ENCODE results near the gene LGALS9B.
"Not testable (repeated sequence)": the region's sequence is repeated elsewhere in the genome, so short reads cannot be mapped to it uniquely, and the experiment has no call there.

LGALS9B gene

DNA sequence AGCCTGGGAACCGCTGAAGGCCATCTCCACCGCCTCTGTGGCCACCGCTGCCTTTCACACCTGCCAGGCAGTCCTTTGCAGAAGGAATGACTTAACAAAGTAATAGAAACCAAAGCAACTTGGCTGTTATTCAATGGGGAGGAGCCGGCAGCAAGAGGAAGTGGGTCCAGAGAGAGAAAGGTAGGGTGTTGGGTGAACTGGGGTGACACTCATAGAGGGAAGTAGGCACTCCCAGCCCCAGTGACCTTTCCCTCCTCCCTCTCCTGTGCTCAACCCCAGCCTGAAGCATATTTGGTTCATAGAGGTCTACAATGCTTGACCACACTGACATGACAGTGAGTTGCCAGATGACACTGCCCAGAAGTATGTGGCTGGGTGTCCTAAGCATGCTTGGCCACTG lies at the start of gene LGALS9B:
Gene LGALS9B (minus strand): TSS at position 93 of the 400 bp plus-strand sequence. CDS start 69 bp downstream, at position 24.
- peak within 1 kb of the TSS; percentile 30 for H3K4me3 Mint-ChIP-seq
- H3K27me3 Mint-ChIP-seq; H3K36me3 Mint-ChIP-seq (ENCODE audit: low read depth); H3K9me3 Mint-ChIP-seq; H3K4me1 Mint-ChIP-seq (ENCODE audit: low read depth); intact Hi-C loops (cut with micrococcal nuclease); H3K27ac Mint-ChIP-seq: not testable (repeated sequence)

DNA sequence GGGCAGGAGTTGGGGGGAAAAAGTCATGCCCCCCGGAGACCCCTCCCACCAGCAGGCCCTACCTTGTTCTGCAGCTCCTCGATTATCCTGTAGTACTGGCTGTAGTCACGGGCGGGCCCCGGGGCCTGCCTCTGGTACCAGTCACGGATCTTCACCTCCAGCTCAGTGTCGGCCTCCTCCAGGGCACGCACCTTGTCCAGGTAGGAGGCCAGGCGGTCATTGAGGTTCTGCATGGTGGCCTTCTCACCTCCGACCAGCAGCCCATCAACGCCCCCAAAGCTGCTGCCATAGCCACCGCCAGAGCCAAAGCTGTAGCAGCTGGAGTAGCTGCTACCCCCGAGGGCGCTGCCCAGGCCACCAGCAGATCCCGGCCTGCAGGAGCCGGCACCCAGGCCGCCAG lies 49.6 kb upstream of the LGALS9B start:
- intact Hi-C loops (cut with micrococcal nuclease); H3K27me3 Mint-ChIP-seq; H3K4me1 Mint-ChIP-seq (ENCODE audit: low read depth); H3K27ac Mint-ChIP-seq; H3K4me3 Mint-ChIP-seq; H3K36me3 Mint-ChIP-seq (ENCODE audit: low read depth); H3K9me3 Mint-ChIP-seq: not testable (repeated sequence)

DNA sequence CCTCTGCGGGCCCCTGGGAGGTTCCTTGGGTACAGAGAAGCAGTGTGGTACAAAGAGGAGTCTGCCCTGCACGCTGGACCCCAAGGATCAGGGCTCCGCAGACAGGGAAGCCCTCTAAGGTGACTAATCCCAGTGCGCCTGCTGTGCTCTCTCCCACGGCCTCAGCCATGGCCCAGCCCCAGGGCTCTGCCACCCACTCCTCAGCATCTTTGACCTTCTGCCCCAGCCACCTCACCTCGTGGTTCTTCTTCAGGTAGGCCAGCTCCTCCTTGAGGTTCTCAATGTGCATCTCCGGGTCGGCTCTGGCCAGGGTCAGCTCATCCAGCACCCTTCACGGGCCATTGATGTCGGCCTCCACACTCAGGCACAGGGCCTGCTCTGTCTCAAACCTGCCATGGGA lies 47.8 kb upstream of the LGALS9B start:
- H3K27ac Mint-ChIP-seq; H3K27me3 Mint-ChIP-seq; intact Hi-C loops (cut with micrococcal nuclease); H3K4me1 Mint-ChIP-seq (ENCODE audit: low read depth); H3K36me3 Mint-ChIP-seq (ENCODE audit: low read depth); H3K9me3 Mint-ChIP-seq; H3K4me3 Mint-ChIP-seq: not testable (repeated sequence)

DNA sequence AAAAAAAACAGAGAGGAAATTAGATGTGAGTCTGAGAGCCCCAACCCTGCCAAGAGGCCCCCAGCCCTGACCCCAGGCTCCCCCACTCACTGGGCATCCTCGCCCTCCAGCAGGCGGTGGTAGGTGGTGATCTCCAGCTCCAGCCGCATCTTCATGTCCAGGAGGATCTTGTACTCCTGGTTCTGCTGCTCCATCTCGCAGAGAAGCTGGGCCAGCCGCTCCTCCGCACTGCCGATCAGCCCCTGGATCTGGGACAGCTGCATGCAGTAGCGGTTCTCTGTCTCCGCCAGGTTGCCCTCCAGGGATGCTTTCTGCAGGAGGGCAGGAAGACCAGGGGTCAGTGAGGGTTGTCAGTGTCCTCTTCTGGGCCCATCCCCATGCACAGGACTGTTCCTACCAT lies 46.2 kb upstream of the LGALS9B start:
- H3K27me3 Mint-ChIP-seq; intact Hi-C loops (cut with micrococcal nuclease); H3K4me1 Mint-ChIP-seq (ENCODE audit: low read depth); H3K36me3 Mint-ChIP-seq (ENCODE audit: low read depth); H3K9me3 Mint-ChIP-seq; H3K4me3 Mint-ChIP-seq; H3K27ac Mint-ChIP-seq: not testable (repeated sequence)

DNA sequence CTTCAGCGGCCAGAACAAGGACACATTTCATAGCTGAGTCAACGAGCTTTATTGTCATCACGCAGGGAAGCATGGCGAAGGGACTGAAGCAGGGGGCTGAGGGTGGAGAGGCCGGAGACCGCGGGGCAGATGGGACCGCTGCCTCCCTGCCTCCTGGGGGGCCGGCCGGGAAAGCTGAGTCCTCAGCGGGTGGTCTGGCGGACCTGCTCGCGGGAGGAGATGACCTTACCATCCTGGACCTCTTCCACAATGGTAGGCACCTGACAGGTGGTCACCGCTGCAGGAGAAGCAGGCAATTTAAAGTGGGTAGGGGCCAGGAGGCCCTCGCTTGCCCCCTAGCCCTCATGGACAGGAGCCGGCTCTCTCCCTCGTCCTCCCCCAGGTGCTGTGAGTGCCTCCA lies 45.0 kb upstream of the LGALS9B start:
- H3K9me3 Mint-ChIP-seq; H3K4me3 Mint-ChIP-seq; H3K27me3 Mint-ChIP-seq; intact Hi-C loops (cut with micrococcal nuclease); H3K27ac Mint-ChIP-seq; H3K36me3 Mint-ChIP-seq (ENCODE audit: low read depth); H3K4me1 Mint-ChIP-seq (ENCODE audit: low read depth): not testable (repeated sequence)

DNA sequence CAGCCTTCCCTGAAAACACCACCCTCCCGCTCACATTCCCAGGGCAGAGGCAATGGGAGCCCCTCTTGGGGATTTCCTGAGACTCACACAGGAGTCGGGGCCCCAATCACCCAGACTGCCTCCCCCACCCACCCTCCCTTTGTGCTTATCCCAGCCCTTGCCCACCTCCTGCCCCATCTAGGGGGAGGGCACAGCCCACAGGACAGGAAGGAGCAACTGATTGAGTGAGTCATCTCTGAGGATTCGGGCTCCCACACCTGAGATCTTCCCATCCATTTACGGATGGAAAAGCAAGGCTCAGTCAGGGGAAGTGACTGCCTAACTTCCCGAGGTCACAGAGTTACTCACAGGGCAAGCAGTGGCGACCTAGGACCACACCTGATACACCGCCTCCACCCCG lies 44.4 kb upstream of the LGALS9B start:
- H3K27ac Mint-ChIP-seq; H3K4me1 Mint-ChIP-seq (ENCODE audit: low read depth); H3K4me3 Mint-ChIP-seq; H3K27me3 Mint-ChIP-seq; intact Hi-C loops (cut with micrococcal nuclease); H3K36me3 Mint-ChIP-seq (ENCODE audit: low read depth); H3K9me3 Mint-ChIP-seq: not testable (repeated sequence)

DNA sequence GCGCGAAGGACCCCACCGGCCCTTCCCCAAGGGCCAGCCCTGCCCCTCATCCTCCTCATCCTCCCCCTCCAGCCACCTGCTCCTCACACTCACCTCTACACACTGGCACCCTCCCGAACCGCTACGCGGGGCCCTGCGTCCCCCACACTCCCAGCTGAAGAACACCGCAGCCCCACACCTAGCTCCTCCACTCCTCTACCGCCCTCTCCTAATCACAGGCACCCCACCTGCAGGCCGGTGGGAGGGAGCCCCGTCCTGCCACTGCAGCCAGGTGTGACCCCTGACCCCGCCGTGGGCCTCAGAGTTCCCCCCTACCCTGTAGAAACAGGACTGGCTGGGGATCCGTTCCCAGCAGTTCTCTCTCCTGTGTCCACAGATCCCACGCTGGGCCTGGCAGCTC lies 38.0 kb upstream of the LGALS9B start:
- H3K4me3 Mint-ChIP-seq; intact Hi-C loops (cut with micrococcal nuclease); H3K9me3 Mint-ChIP-seq; H3K4me1 Mint-ChIP-seq (ENCODE audit: low read depth); H3K36me3 Mint-ChIP-seq (ENCODE audit: low read depth); H3K27ac Mint-ChIP-seq; H3K27me3 Mint-ChIP-seq: not testable (repeated sequence)

DNA sequence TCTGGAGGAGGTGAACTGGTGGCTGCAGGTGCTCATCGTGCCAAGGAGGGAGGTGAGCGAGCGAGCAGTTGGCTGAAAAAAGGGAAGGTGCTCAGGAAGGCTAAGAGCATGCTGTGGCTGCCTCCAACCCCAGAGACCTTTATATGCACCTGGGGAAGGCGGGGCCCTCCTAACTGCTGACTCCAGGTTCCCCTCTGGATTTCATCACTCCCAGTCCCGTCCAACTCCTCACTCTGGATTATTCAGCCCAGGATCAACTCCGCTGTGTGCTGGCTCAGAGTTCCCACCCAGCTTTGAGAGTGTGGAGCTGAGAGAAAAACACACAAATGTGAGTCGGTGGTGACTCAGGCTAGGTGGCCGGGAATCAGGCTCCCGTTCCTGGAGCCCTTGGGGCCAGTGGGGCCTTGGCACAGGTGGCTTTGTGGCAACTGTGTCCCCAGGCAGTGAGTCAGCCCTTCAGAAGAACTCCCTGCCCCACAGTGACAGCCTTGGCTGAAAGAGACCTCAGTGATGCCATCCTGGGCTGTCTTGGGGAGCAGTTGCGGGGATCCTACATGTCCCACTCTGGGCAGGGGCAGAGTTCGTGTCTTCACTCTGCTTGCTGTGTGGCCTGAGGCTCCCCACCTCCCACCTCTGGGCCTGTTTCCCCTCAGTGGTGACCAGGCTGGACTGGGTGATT lies 37.2 kb upstream of the LGALS9B start:
- H3K4me3 Mint-ChIP-seq; H3K27ac Mint-ChIP-seq; intact Hi-C loops (cut with micrococcal nuclease); H3K27me3 Mint-ChIP-seq; H3K4me1 Mint-ChIP-seq (ENCODE audit: low read depth); H3K36me3 Mint-ChIP-seq (ENCODE audit: low read depth); H3K9me3 Mint-ChIP-seq: not testable (repeated sequence)

DNA sequence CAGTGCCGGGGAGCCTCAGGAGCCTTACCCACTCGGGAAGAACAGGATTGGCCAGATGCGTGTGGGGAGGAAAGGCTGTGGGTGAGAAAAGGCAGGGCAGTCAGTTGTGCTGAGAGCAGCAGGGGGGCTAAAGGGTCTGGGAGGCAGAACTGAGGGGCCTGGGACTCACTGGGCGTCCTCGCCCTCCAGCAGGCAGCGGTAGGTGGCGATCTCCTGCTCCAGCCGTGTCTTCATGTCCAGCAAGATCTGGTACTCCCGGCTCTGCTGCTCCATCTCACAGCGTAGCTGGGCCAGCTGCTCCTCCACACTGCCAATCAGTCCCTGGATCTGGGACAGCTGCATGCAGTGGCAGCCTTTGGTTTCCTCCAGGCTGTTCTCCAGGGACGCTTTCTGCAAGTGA lies 34.6 kb upstream of the LGALS9B start:
- intact Hi-C loops (cut with micrococcal nuclease); H3K4me3 Mint-ChIP-seq; H3K4me1 Mint-ChIP-seq (ENCODE audit: low read depth); H3K27ac Mint-ChIP-seq; H3K27me3 Mint-ChIP-seq; H3K36me3 Mint-ChIP-seq (ENCODE audit: low read depth); H3K9me3 Mint-ChIP-seq: not testable (repeated sequence)

DNA sequence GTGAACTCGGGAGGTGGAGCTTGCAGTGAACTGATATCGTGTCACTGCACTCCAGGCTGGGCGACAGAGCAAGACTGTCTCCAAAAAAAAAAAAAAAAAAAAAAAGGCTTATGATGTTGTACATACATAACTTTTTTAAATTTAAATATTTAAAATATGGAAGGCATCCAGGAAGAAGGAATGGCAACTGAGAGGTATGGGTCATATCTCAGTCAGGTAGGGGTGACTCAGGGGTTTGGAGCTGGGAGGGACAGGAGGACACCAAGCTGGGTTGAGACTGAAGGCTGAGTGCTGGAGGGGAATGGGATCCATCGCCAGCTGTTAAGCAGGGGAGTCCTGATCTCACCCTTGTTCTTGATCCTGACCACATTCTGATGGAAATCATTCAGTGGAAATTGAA lies 33.0 kb upstream of the LGALS9B start:
- H3K4me1 Mint-ChIP-seq (ENCODE audit: low read depth); H3K36me3 Mint-ChIP-seq (ENCODE audit: low read depth); intact Hi-C loops (cut with micrococcal nuclease); H3K27ac Mint-ChIP-seq; H3K4me3 Mint-ChIP-seq; H3K27me3 Mint-ChIP-seq; H3K9me3 Mint-ChIP-seq: not testable (repeated sequence)

DNA sequence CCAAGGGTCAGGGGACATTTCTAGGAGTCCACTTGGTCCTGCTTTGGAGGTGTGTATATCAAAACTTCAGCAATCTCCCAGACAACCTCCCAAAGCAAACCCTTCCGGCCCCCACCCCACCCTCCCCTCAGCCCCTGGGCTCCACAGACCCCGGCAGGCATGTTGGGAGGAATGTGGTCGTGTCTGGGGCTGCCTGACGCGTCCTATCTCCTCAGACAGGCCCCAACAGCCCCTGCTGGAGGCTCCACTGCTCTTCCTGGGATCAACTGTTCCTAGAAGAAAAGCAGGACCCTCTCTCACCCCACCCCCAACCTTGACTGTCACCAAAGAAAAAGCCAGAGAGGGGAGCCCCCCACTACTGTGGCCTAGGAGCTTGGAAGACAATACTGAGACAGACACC lies 28.1 kb upstream of the LGALS9B start:
- H3K27me3 Mint-ChIP-seq; intact Hi-C loops (cut with micrococcal nuclease); H3K4me3 Mint-ChIP-seq; H3K4me1 Mint-ChIP-seq (ENCODE audit: low read depth); H3K9me3 Mint-ChIP-seq; H3K27ac Mint-ChIP-seq; H3K36me3 Mint-ChIP-seq (ENCODE audit: low read depth): not testable (repeated sequence)

DNA sequence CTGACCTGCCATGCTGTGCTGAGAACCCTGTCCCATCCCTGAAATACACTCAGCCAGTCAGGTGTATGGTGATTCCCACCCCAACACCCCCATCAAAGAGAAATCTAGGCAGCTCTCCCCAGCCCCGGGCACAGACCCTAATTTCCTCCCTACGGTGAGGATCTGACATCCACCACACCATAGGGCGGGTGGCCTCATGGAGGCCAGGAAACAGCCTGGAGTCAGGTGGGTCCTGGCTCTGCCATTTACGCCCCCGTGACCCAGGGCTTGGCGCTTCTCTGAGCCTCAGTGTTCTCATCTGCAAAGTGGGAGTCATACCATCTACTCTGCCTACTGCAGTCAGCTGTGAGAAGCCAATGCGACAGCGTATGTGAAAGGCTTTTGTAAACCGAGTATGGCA lies 27.4 kb upstream of the LGALS9B start:
- H3K4me1 Mint-ChIP-seq (ENCODE audit: low read depth); intact Hi-C loops (cut with micrococcal nuclease): not testable (repeated sequence)

DNA sequence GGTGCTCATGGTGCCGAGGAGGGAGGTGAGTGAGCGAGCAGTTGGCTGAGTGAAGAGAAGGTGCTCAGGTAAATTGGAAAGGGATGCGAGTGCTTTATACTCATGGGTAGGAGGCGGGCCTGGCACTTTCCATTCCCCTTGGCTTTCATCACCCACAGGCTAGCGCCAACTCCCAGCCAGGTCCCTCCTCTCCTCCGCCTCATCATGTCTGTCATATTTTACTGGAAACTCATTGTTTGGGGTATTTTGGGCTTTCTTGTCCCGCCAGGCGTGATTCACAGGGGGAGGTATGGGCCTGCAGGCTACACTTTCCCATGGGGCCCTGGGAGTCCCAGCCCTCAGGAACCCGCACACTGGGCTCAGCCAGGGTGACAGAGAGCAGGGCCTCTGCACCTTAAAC lies 26.8 kb upstream of the LGALS9B start:
- H3K4me3 Mint-ChIP-seq; H3K27me3 Mint-ChIP-seq; H3K27ac Mint-ChIP-seq; H3K36me3 Mint-ChIP-seq (ENCODE audit: low read depth); H3K4me1 Mint-ChIP-seq (ENCODE audit: low read depth); intact Hi-C loops (cut with micrococcal nuclease); H3K9me3 Mint-ChIP-seq: not testable (repeated sequence)

More for the DNA sequence above, 27.4 kb upstream of the LGALS9B start:
- H3K36me3 Mint-ChIP-seq (ENCODE audit: low read depth); H3K27me3 Mint-ChIP-seq; H3K9me3 Mint-ChIP-seq; H3K27ac Mint-ChIP-seq; H3K4me3 Mint-ChIP-seq: not testable (repeated sequence)

DNA sequence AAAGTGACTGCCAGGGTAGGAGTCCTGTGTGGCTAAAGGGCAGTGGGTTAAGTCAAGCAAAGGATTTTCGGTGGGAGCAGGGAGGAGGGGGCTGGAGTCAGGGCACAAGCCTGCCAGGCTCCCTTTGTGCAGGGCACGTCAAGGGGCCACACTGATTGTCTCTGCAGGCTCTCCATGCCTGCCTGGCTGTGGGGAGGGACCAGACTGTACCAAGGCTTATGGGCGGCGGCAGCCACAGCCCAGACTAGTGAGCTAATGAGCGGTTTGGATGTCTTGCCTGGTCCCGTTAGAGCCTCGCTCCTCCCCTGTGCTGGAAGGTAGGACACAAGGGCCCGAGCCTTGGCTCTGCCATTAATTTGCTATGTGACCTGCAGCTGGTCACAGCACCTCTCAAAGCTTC lies 25.6 kb upstream of the LGALS9B start:
- H3K36me3 Mint-ChIP-seq (ENCODE audit: low read depth); H3K4me3 Mint-ChIP-seq; intact Hi-C loops (cut with micrococcal nuclease); H3K9me3 Mint-ChIP-seq; H3K4me1 Mint-ChIP-seq (ENCODE audit: low read depth); H3K27ac Mint-ChIP-seq; H3K27me3 Mint-ChIP-seq: not testable (repeated sequence)

DNA sequence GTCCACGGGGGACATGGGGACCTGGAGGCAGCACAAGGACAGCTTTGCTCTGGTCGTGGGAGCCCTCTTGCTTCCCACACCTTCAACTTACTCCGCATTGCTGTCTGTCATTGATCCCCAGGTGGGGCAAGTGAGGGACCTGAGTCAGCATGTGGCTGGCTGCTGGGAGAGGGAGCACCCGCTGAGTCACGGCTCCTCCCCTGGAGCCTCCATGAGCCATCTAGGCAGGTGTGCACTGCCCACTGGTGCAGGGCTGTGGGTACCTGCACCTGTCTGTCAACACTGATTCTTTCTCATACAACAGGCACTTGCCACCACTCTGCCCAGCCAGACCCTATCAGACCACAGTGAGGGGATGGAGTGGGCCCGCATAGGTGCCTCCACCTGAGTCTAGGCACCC lies 24.8 kb upstream of the LGALS9B start:
- H3K36me3 Mint-ChIP-seq (ENCODE audit: low read depth); H3K27me3 Mint-ChIP-seq; H3K4me1 Mint-ChIP-seq (ENCODE audit: low read depth); intact Hi-C loops (cut with micrococcal nuclease); H3K27ac Mint-ChIP-seq; H3K4me3 Mint-ChIP-seq; H3K9me3 Mint-ChIP-seq: not testable (repeated sequence)

DNA sequence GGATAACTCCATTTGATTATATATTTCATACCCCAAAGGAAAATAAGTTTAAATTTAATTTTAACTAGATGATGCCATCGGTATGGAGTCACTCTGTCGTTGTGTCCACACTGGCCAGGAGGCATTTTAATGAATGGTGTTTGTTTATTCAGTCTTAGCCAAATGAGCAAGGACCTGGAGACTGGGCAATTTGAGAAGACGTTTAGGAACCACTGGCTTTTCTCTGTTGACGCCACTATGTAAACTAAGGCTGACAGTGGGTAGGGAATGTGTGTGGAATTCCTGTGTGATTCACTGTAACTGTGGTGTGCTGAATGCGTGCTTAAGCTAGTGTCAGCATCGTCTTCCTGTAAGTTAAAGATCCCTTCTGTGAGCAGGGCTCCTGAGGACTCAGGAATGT lies 17.6 kb upstream of the LGALS9B start:
- H3K27ac Mint-ChIP-seq; H3K36me3 Mint-ChIP-seq (ENCODE audit: low read depth); H3K9me3 Mint-ChIP-seq; H3K27me3 Mint-ChIP-seq; intact Hi-C loops (cut with micrococcal nuclease); H3K4me1 Mint-ChIP-seq (ENCODE audit: low read depth); H3K4me3 Mint-ChIP-seq: not testable (repeated sequence)

Data from dendritic cell treated with granulocyte-macrophage colony-stimulating factor and Interleukin-4, amounts not matched to agents 40 ng/mL and 50 ng/mL, for 4 days (primary cell).